GM19372 (cell line): ENCODE data around the gene BEAN1.
"Not testable (repeated sequence)": the region's sequence is repeated elsewhere in the genome, so short reads cannot be mapped to it uniquely, and the experiment has no call there.

Source experiments
- ATAC-seq: cut with Tn5 transposase; IDR thresholded peaks from one replicate; pipeline ENCODE4 v1.9.1; 2021; ENCODE audit warnings: mild to moderate bottlenecking, low read depth, moderate library complexity; ENCODE audit not compliant: unreplicated experiment

BEAN1 gene

DNA sequence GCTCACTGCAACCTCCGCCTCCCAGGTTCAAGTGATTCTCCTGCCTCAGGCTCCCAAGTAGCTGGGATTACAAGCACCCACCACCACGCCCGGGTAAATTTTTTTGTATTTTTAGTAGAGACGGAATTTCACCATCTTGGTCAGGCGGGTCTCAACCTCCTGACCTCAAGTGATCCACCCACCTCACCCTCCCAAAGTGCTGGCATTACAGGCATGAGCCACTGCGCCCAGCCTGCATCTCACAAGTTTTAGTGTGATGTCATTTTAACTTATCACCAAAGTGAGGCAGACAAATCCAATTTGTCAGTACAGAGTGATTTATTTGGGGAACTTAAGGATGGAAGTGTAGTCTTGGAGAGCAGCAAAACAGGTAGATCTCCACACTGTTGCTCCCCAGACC lies 39.5 kb downstream of the BEAN1 start:
- ATAC-seq = not testable (repeated sequence)

DNA sequence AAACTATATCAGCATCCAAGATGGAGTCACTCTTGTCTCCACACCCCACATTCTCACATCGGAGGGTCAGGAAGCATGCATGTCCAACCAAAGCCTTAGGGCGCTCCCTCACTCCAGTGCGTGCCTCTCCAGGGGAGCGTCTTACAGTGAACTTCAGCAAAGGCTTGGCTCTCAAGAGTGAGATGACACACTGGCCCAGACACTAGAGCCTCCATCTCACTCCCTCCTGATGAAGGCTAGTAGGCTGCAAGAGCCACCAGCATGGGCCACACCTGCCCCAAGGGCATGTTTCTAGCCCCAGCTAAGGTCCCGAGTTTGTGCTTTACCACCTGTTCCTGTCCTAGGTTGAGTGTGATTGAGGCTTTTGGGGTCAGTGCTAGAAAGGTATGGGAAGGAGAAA lies 40.5 kb downstream of the BEAN1 start:
- ATAC-seq = no peak

DNA sequence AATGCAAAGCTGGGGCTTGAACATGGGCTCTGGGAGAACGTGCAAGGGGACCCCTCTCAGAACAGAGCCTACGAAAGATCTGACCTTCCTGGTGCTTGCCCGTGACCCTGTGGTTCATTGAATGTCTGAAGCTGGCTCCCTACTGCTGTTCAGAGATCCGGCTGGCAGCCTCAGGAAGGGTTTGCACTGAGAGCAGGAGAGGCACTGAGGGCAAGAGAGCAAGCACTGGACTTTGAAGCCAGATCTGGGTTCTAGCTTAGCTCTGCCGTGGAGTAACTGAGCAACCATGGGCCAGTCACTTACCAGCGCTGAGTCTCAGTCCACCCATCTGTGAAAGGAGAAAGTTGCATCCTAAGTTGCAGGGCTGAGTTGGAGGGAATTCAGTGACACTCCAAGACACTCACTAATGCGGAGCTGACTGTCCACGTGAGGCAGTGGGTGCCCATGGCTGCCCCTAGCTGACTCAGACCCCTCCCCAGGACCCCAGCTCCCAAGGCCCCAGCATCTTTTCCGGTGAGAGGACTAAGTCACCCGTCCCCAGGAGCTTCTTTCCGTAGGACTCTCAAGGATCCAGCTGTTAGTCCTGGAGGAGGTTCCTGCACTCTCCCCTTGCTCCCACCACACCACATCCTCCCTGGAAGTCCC lies 41.3 kb downstream of the BEAN1 start:
- no peak for ATAC-seq

GRCh38 chr16:66469291-66469946 lies 42.3 kb downstream of the BEAN1 start:
- ATAC-seq = no peak

DNA sequence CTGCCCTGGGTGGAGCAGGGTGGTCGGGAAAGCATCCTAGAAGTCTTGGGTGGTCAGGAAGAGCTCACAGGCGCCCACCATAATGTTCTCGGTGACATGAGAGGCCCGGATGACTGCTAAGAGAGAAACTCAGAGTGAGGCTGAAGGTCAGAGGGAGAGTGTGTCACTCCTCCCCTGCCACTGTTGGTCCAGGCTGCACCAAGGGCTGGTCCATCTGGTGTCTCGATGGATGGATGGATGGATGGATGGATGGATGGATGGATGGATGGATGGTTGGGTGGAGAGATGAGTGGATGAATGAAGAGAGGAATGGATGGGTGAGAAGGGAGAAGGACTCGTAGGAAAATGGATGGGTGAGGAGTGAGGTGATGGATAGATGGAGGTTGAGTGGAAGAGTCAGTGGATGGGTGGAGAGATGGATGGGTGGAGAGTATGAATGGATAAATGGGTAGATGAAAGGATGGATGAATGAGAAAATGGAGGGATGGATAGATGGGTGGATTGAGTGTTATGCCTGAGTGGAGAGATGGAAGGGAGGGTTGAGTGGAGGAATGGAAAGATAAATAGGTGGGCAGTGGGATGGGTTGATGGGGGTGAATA lies 43.0 kb downstream of the BEAN1 start:
- ATAC-seq = no peak

DNA sequence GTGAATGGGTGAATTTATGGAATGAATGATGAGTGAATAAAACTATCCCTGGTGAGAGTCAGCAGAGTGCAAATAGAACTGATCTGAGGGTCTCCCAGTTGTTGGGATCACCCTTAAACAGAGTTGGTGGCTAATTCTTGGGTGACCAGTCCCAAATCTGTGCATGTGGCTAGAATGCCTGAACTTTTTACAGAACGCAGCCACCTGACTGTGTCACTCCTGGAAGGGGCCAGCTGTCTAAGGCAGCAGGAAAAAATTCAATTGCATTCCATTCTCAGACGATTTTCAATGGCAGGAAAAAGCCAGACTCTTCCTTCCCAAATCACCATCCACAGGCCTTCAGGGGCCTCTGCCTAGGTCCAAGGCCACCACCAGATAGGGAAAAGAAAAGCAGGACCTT lies 43.5 kb downstream of the BEAN1 start:
- no peak for ATAC-seq

DNA sequence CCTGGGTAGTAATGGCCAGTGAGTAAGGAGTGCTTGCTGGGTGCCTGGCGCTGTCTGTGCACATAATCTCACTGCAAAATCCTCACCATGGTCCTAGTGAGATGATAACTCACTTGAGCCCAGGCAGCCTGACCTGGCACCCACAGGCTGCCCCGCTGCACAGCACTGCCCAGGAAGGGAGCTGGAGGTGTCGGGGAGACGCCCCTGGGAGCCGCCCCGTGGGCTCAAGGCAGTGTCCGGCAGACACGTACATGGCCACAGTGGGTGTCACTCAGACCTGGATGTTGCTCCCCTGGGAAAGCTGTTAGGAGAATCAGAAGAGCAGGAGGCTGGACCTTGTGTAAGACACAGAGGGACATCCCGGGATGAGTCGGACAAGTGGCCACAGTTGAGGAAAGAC lies 44.2 kb downstream of the BEAN1 start:
- no peak for ATAC-seq

GRCh38 chr16:66471716-66472393 lies 44.8 kb downstream of the BEAN1 start:
- ATAC-seq = no peak

- ATAC-seq = no peak
Observed at GRCh38 chr16:66473051-66473571, 46.0 kb downstream of the BEAN1 start.

DNA sequence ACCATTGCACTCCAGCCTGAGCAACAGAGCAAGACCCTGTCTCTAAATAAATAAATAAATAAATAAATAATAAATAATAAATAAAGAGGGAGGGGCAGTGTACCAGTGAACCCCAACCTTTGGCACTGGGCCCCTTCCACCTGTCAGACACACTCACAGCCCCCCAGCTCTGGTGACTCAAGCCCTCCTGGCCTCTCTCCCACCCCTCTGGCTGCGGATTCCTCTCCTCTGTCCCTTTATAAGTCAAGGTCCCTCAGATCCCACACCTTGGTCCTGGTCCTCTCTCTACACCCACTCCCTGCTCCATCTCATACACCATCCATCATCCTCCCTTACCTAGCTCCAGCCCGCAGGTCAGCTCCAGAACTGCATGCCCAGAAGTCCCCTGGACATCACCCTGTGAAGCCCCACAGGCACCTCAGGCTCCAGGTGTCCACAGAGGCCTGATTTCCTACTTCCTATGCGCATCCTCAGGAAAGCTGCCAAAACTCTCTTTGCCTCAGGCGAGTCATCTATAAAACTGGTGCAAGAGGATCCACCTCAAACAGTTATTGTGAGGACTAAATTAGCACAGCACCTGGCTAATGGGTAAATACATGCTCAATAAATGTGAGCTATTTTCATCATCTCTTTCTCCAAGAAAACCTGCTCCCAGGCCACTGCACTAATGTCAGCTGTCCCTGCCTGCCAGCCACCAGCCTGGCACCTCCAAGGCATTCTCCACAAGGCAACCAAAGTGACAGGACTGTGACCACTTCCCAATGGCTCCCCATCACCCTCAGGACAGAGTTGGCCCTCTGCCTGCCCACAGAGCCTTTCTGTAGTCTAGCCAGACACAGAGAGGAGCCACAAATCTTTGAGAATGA lies 46.8 kb downstream of the BEAN1 start:
- ATAC-seq = no peak

- peak; percentile 84 for ATAC-seq
Observed at GRCh38 chr16:66474750-66475199, 47.7 kb downstream of the BEAN1 start.

- ATAC-seq = no peak
Observed at GRCh38 chr16:66475232-66475631, 48.1 kb downstream of the BEAN1 start.

GRCh38 chr16:66476328-66477027 lies 49.4 kb downstream of the BEAN1 start:
- ATAC-seq = no peak

GRCh38 chr16:66477028-66477515 lies 50.0 kb downstream of the BEAN1 start:
- ATAC-seq = no peak

- ATAC-seq = peak; percentile 65
Observed at GRCh38 chr16:66478733-66479511, 51.8 kb downstream of the BEAN1 start.

GRCh38 chr16:66479661-66480264 lies 52.7 kb downstream of the BEAN1 start:
- no peak for ATAC-seq

GRCh38 chr16:66480265-66481080 lies 53.4 kb downstream of the BEAN1 start:
- no peak for ATAC-seq
